Adrenal gland (tissue), 12 donors: ENCODE results near the gene LY6G6F. TPM values are rescaled to one million over a fixed set of nuclear protein-coding genes. Genes with fewer than 3 reads are reported as not detected.

ENCODE experiments used
- DNase-seq, 7 donors: peaks; one replicate each; pipeline ENCODE4 v3.0.0-alpha.2; 2019 to 2020
- H3K27ac ChIP-seq, 5 donors: fragments of 200-600 bp; sonication (generic) in 4 of 5; 1 replicate in 3 of 5; 2 replicates in 2 of 5; pipeline versions ENCODE4 v1.5.1 to v1.8.0; 2016 to 2020; ENCODE audit warnings: mild to moderate bottlenecking in 1 of 5
- H3K27me3 ChIP-seq: fragments of 200-600 bp; 2 replicates; pipeline ENCODE4 v1.8.0; 2021
- H3K36me3 ChIP-seq, 2 donors: fragments of 200-600 bp; replicated peaks in 1 of 2; 1 replicate in 1 of 2; 2 replicates in 1 of 2; pipeline versions ENCODE4 v1.5.1 to v1.8.0; 2018 to 2022
- H3K4me1 ChIP-seq, 2 donors: fragments of 200-600 bp; replicated peaks in 1 of 2; 1 replicate in 1 of 2; 2 replicates in 1 of 2; pipeline versions ENCODE4 v1.5.1 to v1.8.0; 2018 to 2021
- H3K4me3 ChIP-seq, 4 donors: fragments of 200-600 bp; sonication (generic) in 3 of 4; one replicate each; pipeline ENCODE4 v1.5.1; 2016 to 2018
- H3K9me3 ChIP-seq, 3 donors: fragments of 200-600 bp; sonication (generic) in 1 of 3; replicated peaks in 1 of 3; 1 replicate in 2 of 3; 2 replicates in 1 of 3; pipeline versions ENCODE4 v1.5.1 to v1.8.0; 2016 to 2021
- POLR2A ChIP-seq, 2 donors: fragments of 450-650 bp; IDR thresholded peaks; one replicate each; pipeline ENCODE4 v1.6.1; 2017; ENCODE audit warnings: antibody characterized with exemption in 2 of 2, mild to moderate bottlenecking in 2 of 2, moderate library complexity in 1 of 2
- WGBS, 4 donors: extraction: QIAGEN DNeasy Blood & Tissue Kit in 2 of 4; methylation state at CpG; one replicate each; pipeline versions ENCODE4 v1.1.5 to v1.1.7; 2013 to 2017; 5-methylcytosine and 5-hydroxymethylcytosine counted together
- intact Hi-C, 2 donors: fragments of 100-400 bp; cut with DNase I; formaldehyde crosslinking; loops; one replicate each; pipeline versions ENCODE4 v1.14.1 to v1.15.0; 2022 to 2023
- polyA plus RNA-seq, 3 donors: library from polyadenylated mRNA; stranded (reverse); fragments of 200-250 nt in 2 of 3; fragments of 350-450 nt in 1 of 3; fragmentation: Illumina TruSeq in 1 of 3; extraction: RNeasy Lipid Tissue Mini Kit (QIAGEN cat#74804) in 1 of 3; gene quantifications; one replicate each; pipeline ENCODE4 v1.2.3, GENCODE V29; 2013 to 2014
- total RNA-seq, 9 donors: library from RNA; depleted of rRNA in 4 of 9; stranded (reverse); fragments of >200 nt in 4 of 9; fragments of 120-200 nt in 1 of 9; fragmentation: NEBNext Ultra II Directional in 1 of 9; extraction: Animal tissue kit (Norgen Biotek cat#: 25700) in 1 of 9; gene quantifications; one replicate each; pipeline versions ENCODE4 v1.1.0 to v1.2.4, GENCODE V29; 2013 to 2023
- TF ChIP-seq, protein P1 (sequence below), 6 experiments: fragments of 450-650 bp in 4 of 6; fragments of 200-600 bp in 2 of 6; sonication (generic) in 1 of 6; IDR thresholded peaks; 1 replicate in 5 of 6; 2 replicates in 1 of 6; pipeline versions ENCODE4 v1.5.1 to v1.8.0; 2016 to 2021; ENCODE audit warnings: antibody characterized with exemption in 6 of 6, mild to moderate bottlenecking in 2 of 6, moderate library complexity in 1 of 6
- donor health status: healthy with polysubstance abuse.
- donor health status: Bipolar disorder and iron deficiency.
- donor health status: DM: yes; HTN: yes; CAD: no.
- donor health status: DM: no; HTN: no; CAD: no.
- donor health status: DM: no; HTN: no; CAD: no.
- donor health status: DM: yes; HTN: yes; CAD: no.

The LY6G6F gene
- total and polyA plus RNA-seq, 12 donors = 0.44 TPM; not detected in 11

GRCh38 chr6:31659649-31660380, 46.9 kb upstream of the LY6G6F start:
- H3K27ac ChIP-seq = peak overlapping the region; percentile 73 to 97 (median 86)
- TF ChIP-seq POLR2A (IDR thresholded peaks at IDR 0.05) = peak in 1 of 2 donors; percentile 19
- TF ChIP-seq, protein P1, sequence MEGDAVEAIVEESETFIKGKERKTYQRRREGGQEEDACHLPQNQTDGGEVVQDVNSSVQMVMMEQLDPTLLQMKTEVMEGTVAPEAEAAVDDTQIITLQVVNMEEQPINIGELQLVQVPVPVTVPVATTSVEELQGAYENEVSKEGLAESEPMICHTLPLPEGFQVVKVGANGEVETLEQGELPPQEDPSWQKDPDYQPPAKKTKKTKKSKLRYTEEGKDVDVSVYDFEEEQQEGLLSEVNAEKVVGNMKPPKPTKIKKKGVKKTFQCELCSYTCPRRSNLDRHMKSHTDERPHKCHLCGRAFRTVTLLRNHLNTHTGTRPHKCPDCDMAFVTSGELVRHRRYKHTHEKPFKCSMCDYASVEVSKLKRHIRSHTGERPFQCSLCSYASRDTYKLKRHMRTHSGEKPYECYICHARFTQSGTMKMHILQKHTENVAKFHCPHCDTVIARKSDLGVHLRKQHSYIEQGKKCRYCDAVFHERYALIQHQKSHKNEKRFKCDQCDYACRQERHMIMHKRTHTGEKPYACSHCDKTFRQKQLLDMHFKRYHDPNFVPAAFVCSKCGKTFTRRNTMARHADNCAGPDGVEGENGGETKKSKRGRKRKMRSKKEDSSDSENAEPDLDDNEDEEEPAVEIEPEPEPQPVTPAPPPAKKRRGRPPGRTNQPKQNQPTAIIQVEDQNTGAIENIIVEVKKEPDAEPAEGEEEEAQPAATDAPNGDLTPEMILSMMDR (IDR thresholded peaks at IDR 0.05) = no peak
- no peaks in the 10 kb centered on the region for H3K9me3 ChIP-seq
- peaks cover 20 to 45% of the 10 kb centered on the region in 2 donors for H3K4me1 ChIP-seq
- H3K4me3 ChIP-seq = peak overlapping the region in 3 of 4 donors; percentile 50 to 80 (median 54)
- WGBS, 4 donors = 4 to 27% (median 15%) methylated on average over 4 to 13 of the region's 13 CpGs
- H3K36me3 ChIP-seq = peaks cover 0 to 24% of the 10 kb centered on the region in 2 donors
- intact Hi-C loops = no loop called here
- H3K27me3 ChIP-seq = no peaks in the 10 kb centered on the region
- peak in 3 of 7 donors; percentile 39 to 60 (median 60) for DNase-seq

DNA sequence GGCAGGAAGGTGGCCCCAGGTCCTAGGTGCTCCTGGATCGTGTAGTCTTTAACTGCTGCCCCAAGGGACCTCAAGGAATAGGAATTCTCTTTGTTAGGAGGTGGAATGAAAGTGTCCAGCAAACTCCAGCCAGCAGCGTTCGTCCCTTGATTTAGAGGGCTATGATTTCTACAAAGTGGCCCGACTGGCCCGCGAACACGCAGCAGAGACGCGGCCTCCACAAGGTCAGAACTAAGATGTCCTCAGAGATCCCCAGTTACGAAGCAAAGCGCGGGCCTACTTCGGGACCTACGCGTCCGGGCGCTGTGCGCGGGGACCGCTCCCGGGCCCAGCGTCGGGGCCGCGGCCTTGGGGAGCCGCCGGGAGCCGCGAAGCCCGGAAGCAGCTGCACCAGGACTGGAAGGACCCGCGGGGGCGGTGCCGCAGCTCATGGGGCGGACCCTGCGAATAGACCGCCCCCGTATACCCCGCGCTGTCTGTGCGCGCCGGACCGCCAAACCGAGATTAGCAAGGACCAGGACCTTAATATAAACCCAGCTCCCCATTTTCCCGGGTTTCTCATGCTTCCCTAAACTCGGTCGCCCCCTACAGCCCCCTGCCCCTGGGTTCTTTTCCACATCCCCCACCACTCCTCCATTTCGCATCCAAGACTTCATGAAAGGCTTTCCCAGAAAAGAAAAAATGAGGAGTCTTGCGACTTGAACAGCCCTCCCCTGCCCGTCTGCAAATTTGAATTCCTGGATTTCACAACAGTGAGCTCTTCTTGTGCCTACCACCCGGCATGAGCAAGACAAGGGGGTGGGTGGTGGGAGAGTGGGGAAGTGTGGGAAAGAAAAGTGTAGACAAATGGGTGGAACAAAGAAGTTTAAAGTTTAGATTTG, 46.0 kb upstream of the LY6G6F start, which contains the start of gene C6orf47:
Gene C6orf47, minus strand, starts transcription at position 398 of the 881 bp plus-strand sequence. CDS start 831 bp downstream, outside the sequence.
- no peaks in the 10 kb centered on the region for H3K27me3 ChIP-seq
- H3K9me3 ChIP-seq = no peaks in the 10 kb centered on the region
- peak; percentile 85 to 94 (median 88) for DNase-seq
- intact Hi-C loops = no loop called here
- H3K4me3 ChIP-seq = peak within 1 kb of the TSS in 3 of 4 donors; percentile 50 to 80 (median 54)
- peaks cover 0 to 24% of the 10 kb centered on the region in 2 donors for H3K36me3 ChIP-seq
- peak within 1 kb of the TSS; percentile 73 to 97 (median 86) for H3K27ac ChIP-seq
- 0% methylated on average over 24 to 52 of the region's 52 CpGs for WGBS, 4 donors
- TF ChIP-seq POLR2A (IDR thresholded peaks at IDR 0.05) = peak; percentile 87 to 88
- TF ChIP-seq, protein P1 (IDR thresholded peaks at IDR 0.05) = no peak
- peaks cover 20 to 45% of the 10 kb centered on the region in 2 donors for H3K4me1 ChIP-seq

DNA sequence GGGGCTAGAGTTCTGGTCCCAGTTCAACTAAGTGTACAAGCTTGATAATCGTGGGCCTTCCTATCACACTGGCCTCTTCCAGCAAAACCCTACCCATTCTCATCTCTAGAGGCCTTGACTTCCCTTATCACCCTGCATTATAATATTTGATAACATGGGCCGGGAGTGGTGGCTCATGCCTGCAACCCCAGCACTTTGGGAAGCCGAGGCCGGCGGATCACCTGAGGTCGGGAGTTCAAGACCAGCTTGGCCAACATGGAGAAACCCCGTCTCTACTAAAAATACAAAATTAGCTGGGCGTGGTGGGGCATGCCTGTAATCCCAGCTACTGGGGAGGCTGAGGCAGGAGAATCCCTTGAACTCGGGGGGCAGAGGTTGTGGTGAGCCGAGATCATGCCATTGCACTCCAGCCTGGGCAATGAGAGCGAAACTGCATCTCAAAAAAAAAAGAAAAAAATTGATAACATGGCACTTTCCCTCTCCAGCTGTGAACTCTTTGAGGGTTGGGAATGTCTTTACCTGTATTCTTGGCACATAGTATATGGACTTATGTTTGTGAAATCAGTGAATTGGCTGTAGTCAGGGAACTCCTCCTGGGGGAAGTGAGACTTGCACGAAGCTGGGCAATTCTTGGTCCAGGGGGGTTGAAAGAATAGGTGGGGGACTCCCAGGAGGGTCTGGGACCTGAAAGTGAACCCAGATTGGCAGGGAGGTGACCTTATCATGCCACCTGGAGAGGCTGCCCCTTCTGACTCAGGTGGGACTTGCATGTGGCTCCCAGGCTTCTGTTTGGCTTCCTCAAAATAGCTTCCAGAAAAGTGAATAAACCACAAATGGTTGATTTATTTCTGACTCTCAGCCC, 45.2 kb upstream of the LY6G6F start:
- no peak for DNase-seq
- Histone ChIP-seq H3K9me3 (no peaks in the 10 kb centered on the region), H3K27ac (peak overlapping the region; percentile 73 to 97 (median 86)), H3K36me3 (peaks cover 0 to 20% of the 10 kb centered on the region in 2 donors), H3K4me3 (peak overlapping the region in 1 of 4 donors; percentile 80), H3K4me1 (peaks cover 20 to 47% of the 10 kb centered on the region in 2 donors), H3K27me3 (no peaks in the 10 kb centered on the region)
- intact Hi-C loops = no loop called here
- WGBS, 4 donors = 64 to 71% (median 68%) methylated on average over 12 of the region's 12 CpGs
- TF ChIP-seq, protein P1 (IDR thresholded peaks at IDR 0.05) = no peak
- no peak for TF ChIP-seq POLR2A (IDR thresholded peaks at IDR 0.05)
